WI38 (cell line): ENCODE measurements around the gene ADGRL1.

Source experiments
- H3K4me3 ChIP-seq: 2 replicates; pipeline ENCODE4 v1.5.1; 2011; ENCODE audit warnings: low read depth, mild to moderate bottlenecking, control low read depth, low read length
- CTCF ChIP-seq: IDR thresholded peaks from 2 replicates; pipeline ENCODE4 v1.5.1; 2012; ENCODE audit warnings: low read depth, mild to moderate bottlenecking, control low read depth, low read length

Gene ADGRL1

DNA sequence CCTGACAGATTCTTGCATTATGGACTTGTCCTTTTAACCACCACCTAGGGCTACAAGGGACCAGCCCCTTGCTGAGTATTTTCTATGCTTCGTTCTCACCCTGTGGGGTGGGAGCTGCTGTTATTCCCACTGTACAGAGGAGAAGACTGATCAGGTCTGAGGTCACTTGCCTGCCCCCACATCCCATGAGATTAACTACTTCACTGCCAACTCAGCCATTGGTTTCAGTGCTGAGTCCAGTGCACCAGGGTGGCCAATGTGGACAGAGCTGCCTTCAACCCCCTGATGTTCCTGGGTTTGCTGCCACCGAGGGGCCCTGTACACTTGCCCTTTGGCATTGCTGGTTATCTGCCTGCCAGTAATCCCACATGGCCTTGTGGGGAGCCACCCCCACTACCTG, 95.3 kb downstream of the ADGRL1 start:
- TF ChIP-seq CTCF, result no peak
- no peak overlapping the region for H3K4me3 ChIP-seq

DNA sequence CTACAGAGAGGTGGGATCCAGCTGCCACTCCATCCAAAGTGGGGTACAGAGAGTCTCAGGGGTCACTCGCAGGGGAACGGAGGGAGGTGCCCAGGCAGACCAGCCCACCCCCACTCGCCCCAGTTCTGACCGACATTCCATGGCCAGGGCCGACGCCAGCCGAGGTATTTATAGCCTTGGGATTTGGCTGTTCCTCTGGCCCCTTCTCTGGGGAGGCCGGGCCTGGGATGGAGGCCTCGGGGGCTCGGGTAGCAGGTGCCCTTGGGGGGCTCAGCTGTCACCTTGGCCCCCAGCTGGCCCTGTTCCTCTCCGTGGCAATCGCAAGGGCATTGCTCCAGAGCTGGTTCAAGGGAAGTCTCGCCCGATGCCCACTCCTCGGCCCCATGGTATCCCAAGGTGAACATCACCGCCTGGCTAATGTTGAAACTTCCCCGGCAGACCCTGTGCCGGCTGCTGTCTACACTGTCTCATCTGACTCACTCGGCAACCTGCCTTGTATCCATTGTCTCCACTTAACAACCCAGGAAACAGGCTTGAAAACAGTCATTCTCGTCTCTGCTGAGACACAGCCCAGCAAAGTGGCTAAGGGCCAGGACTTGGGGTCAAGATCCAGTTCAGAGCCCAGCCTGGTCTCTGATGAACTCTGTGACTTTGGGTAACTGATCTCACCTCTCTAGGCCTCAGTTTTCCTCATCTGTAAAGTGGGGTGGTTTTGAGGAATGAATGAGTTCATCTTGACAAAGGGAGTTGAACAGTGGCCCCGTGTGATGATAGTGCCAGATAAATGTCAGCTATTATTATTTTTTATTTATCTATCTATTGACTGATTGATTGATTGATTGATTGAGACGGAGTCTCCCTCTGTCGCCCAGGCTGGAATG, 98.1 kb downstream of the ADGRL1 start:
- TF ChIP-seq CTCF, result no peak

DNA sequence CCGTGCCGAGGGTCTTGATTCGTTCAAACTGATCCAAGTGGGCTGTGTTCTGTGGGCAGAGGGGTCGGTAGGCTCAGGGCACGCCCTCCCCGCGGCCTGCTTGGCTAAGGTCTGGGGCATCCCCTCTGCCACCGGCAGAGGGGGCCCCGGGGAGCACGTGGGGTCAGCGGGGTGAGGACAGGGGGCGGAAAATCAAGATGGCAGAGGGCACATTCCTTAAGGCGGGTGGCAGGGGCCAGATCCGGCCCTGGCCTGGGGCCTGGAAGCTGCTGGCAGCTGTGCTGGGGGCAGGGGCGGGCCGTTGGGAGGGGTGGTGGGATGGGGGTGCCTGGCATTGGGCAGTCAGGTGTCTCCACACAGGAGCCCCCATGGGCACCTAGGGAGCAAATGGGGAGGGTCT, 99.1 kb downstream of the ADGRL1 start:
- no peak for TF ChIP-seq CTCF
- H3K4me3 ChIP-seq, result no peak overlapping the region

More for the DNA sequence above, 98.1 kb downstream of the ADGRL1 start:
- no peak overlapping the region for H3K4me3 ChIP-seq

- TF ChIP-seq CTCF, result no peak
- no peak overlapping the region for H3K4me3 ChIP-seq
Measured at GRCh38 chr19:14105680-14106079, 100.3 kb downstream of the ADGRL1 start.

GRCh38 chr19:14103310-14103709, 102.7 kb downstream of the ADGRL1 start:
- TF ChIP-seq CTCF, result no peak
- H3K4me3 ChIP-seq, result no peak overlapping the region

GRCh38 chr19:14102756-14103155, 103.2 kb downstream of the ADGRL1 start:
- no peak for TF ChIP-seq CTCF
- H3K4me3 ChIP-seq, result no peak overlapping the region

GRCh38 chr19:14102102-14102696, 103.8 kb downstream of the ADGRL1 start:
- no peak for TF ChIP-seq CTCF
- no peak overlapping the region for H3K4me3 ChIP-seq
